ENCODE results near the gene ACSF3.
"Not testable (repeated sequence)": the region's sequence is repeated elsewhere in the genome, so short reads cannot be mapped to it uniquely, and the experiment has no call there.

Gene ACSF3

DNA sequence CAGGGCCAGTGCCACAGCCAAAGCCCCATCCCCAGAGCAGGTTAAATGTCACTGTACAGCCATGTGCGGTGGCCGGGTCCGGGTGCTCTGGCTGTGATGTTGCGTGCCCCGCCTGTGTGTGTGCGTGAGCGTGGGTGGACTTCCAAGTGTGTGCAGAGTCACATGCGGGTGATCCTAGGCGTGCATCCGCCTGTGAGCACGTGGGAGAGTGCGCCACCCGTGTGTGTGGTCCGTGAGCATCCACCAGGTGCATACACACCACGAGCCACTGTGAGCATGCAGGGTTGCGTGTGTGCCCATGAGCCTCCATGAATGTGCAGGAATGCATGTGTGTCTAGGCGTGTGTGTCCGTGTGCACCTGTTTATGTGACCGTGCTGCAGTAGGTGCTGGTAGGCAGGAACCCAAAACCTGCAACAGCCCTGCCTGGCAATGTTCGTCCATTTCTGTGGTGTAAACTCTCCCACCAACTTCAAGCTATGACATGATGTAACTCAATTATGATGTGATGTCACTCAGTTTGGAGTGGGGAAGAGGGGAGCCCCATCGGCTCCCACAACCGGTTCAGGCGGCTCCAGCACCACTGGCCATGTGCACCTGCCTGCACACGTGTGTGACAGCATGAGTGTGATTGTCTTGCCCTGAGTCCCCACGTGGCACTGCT lies 37.6 kb upstream of the ACSF3 start:
- DNase-seq (ENCODE audit: low spot score) = no peak

GRCh38 chr16:89056592-89056991 lies 37.1 kb upstream of the ACSF3 start:
- DNase-seq (ENCODE audit: low spot score) = no peak

DNA sequence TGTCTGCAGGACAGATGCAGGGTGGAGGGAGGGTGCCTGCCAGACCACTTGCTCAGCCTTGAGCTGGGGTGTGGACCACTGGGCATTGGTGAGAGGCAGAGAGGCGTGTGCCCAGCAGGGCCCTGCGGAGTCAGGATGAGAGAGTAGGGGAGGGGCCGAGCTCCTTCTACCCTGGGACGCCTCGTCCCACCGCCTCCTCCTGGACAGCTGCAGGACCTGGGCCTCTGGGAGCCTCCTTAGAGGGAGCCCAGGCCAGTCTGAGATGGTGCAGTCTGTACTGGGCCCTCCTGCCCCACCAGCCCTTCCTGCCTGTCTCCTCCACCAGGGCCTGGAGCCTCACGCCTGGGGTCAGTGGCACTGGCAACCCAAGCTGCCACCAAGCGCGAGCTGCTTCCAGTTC lies 35.9 kb upstream of the ACSF3 start:
- no peak for DNase-seq (ENCODE audit: low spot score)

- no peak for DNase-seq (ENCODE audit: low spot score)
Measured at GRCh38 chr16:89058812-89059211, 34.8 kb upstream of the ACSF3 start.

GRCh38 chr16:89060207-89060794 lies 33.4 kb upstream of the ACSF3 start:
- peak; percentile 91 for DNase-seq (ENCODE audit: low spot score)

GRCh38 chr16:89061086-89061485 lies 32.6 kb upstream of the ACSF3 start:
- DNase-seq (ENCODE audit: low spot score) = no peak

DNA sequence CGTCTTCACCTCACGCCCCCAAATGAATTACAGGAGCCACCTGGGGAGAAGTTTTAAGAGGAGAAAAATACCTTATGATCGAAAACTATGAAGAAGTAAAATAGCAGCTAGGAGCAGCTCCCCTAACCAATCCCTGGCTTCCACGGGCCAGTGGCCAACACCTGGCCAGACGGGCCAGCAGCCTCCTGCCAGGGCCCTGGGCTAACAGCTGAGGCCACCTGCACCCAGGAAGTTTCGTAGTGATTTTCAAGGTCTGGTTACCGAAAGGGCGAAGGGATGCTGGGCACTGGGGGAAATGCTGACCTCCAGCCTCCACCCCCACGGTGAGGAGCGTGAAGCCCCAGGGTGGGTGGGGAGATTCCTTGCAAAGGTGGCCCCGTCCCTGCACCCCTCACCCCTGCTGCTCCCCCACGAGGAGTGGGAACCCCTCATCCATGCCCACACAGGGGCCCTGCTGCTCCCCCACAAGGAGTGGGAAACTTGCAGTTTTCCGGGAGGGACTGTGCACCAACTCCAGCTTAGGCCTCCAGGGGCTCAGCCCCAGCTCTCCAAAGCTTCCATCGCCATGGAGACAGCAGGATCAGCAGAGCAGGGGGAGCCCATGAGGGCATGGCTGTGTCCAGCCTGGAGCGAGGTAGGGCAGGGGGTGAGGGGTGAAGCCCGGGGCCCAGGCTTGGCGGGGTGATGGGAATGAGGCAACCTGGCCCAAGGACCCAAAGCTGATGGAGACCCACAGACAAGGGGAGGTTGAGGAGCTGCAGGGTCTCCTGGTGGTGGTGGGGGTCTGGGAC lies 31.9 kb upstream of the ACSF3 start:
- peak; percentile 58 for DNase-seq (ENCODE audit: low spot score)

- no peak for DNase-seq (ENCODE audit: low spot score)
Measured at GRCh38 chr16:89062389-89063345, 31.0 kb upstream of the ACSF3 start.

GRCh38 chr16:89063768-89064320 lies 29.8 kb upstream of the ACSF3 start:
- DNase-seq (ENCODE audit: low spot score) = no peak

DNA sequence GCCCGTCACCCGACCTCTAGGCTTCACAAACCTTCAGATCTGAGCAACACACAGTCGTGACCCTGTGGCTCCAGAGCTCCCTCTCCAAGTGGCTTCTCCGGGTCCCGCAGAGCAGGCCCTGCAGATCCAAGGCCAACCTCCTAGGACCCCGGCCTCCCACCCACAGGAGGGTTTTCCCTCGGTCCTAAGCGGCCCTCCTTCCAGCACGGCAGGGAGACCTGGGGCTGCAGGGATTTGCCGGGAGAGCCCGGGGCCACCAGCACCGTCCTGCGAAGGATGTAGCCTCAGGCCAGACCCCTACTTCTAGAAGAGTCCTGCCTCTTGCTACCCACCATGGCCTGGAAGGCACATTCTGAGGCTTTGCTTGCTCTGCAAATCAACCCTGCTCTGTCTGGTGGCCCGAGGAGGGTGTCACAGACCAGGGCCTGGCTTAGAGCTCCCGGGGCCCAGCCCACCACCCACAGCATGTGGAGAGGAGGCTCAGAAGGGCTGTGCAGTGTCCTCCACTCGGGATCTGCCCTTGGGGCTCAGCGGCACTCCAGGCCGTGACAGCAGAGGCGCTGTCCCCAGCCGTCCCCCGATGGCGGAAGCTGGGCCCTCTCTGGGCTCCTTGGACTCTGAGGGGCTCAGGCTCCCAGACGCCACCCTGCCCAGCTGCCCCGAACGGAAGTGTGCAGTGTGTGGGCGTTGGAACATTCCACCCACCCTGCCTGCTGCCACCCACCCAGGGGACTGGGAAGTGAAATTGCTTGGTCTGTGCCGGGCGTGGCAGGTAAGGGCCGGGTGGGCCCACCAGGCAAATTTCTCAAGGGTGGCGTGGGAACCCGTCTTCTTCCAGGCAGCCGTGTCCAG lies 28.8 kb upstream of the ACSF3 start:
- DNase-seq (ENCODE audit: low spot score) = no peak

- no peak for DNase-seq (ENCODE audit: low spot score)
Measured at GRCh38 chr16:89065458-89065822, 28.2 kb upstream of the ACSF3 start.

GRCh38 chr16:89066721-89067120 lies 26.9 kb upstream of the ACSF3 start:
- DNase-seq (ENCODE audit: low spot score) = no peak

- peak; percentile 76 for DNase-seq (ENCODE audit: low spot score)
Measured at GRCh38 chr16:89067677-89068443, 25.8 kb upstream of the ACSF3 start.

DNA sequence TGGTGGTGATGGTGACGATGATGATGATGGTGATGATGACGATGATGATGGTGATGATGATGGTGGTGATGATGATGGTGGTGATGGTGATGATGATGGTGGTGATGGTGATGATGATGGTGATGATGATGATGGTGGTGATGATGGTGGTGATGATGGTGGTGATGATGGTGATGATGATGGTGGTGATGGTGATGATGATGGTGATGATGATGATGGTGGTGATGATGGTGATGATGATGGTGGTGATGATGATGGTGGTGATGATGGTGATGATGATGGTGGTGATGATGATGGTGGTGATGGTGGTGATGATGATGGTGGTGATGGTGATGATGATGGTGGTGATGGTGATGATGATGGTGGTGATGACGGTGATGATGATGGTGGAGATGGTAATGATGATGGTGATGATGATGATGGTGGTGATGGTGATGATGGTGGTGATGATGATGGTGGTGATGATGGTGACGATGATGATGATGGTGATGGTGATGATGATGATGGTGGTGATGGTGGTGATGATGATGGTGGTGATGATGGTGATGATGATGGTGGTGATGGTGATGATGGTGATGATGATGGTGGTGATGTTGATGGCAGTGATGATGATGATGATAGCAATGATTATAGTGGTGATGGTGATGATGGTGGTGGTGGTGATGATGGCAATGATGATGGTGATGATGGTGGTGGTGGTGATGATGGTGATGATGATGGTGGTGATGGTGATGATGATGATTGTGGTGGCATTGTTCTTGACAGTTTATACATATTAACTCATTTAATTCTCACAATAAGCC lies 24.6 kb upstream of the ACSF3 start:
- not testable (repeated sequence) for DNase-seq (ENCODE audit: low spot score)

- no peak for DNase-seq (ENCODE audit: low spot score)
Measured at GRCh38 chr16:89069920-89070319, 23.7 kb upstream of the ACSF3 start.

GRCh38 chr16:89070590-89070989 lies 23.1 kb upstream of the ACSF3 start:
- no peak for DNase-seq (ENCODE audit: low spot score)

- no peak for DNase-seq (ENCODE audit: low spot score)
Measured at GRCh38 chr16:89071686-89072547, 21.7 kb upstream of the ACSF3 start.

GRCh38 chr16:89072548-89073130 lies 21.0 kb upstream of the ACSF3 start:
- DNase-seq (ENCODE audit: low spot score) = no peak

Measured in NAMALWA (cell line).